ENCODE results near the gene UBXN11. TPM values are rescaled to one million over a fixed set of nuclear protein-coding genes. Genes with fewer than 3 reads are reported as not detected.

Gene UBXN11
- total RNA-seq, 4 donors from 2014 or later: 7.4 to 36.5 (median 13.4) TPM

DNA sequence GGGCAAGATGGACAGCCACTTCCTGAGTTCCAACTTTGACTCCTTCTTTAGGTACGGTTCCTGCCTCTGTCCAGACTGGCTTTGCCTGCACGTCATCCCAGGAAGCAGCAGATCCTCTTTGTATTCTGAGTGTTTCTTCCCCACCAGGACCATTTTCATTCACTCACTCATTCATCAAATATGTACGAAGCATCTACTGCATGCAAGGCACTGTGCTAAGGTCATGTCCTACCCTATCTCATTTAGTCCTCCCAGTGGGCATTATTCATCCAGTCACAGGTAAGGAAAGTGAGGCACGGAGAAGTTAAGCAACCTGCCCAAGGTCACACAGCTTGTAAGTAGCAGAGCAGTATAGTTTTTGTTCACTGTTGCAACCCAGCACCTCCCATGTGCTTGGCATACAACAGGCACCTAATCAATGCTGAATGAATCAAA lies 33.6 kb upstream of the UBXN11 start:
- intact Hi-C loops (cut with DNase I; ENCODE audit: low total_unique reads): no loop called here
- Histone ChIP-seq H3K9me3 (no peaks in the 10 kb centered on the region), H3K27ac (no peak overlapping the region), H3K4me1 (peaks cover 0 to 9% of the 10 kb centered on the region in 2 donors), H3K4me3 (no peak overlapping the region), H3K27me3 (peaks cover 5 to 10% of the 10 kb centered on the region in 2 donors), H3K36me3 (no peaks in the 10 kb centered on the region)
- TF ChIP-seq POLR2A (IDR thresholded peaks at IDR 0.05): no peak
- TF ChIP-seq, protein P1, sequence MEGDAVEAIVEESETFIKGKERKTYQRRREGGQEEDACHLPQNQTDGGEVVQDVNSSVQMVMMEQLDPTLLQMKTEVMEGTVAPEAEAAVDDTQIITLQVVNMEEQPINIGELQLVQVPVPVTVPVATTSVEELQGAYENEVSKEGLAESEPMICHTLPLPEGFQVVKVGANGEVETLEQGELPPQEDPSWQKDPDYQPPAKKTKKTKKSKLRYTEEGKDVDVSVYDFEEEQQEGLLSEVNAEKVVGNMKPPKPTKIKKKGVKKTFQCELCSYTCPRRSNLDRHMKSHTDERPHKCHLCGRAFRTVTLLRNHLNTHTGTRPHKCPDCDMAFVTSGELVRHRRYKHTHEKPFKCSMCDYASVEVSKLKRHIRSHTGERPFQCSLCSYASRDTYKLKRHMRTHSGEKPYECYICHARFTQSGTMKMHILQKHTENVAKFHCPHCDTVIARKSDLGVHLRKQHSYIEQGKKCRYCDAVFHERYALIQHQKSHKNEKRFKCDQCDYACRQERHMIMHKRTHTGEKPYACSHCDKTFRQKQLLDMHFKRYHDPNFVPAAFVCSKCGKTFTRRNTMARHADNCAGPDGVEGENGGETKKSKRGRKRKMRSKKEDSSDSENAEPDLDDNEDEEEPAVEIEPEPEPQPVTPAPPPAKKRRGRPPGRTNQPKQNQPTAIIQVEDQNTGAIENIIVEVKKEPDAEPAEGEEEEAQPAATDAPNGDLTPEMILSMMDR (IDR thresholded peaks at IDR 0.05): no peak
- no peak for DNase-seq

DNA sequence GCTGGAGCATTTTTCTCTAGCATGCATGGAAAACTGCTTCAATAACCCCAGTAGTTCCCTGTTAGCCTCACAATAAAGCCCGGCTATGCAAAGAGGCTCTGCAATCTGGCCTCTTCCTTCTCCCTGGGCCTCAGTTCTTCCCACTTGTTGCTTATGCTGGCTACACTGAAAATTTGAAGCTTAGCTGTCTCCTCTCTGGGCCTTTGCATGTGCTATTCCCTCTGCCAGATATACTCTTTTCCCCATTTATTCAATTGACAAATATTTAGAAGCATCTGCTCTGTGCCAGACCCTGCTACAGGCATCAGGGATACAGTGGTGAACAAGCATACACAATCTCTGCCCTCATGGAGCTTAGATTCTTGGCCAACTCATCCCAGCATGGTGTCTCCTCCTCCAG lies 32.2 kb upstream of the UBXN11 start:
- H3K4me1 ChIP-seq: peaks cover 0 to 9% of the 10 kb centered on the region in 2 donors
- peaks cover 5 to 20% of the 10 kb centered on the region in 2 donors for H3K27me3 ChIP-seq
- TF ChIP-seq POLR2A (IDR thresholded peaks at IDR 0.05): no peak
- TF ChIP-seq, protein P1 (IDR thresholded peaks at IDR 0.05): no peak
- intact Hi-C loops (cut with DNase I; ENCODE audit: low total_unique reads): no loop called here
- H3K9me3 ChIP-seq: no peaks in the 10 kb centered on the region
- H3K4me3 ChIP-seq: no peak overlapping the region
- no peaks in the 10 kb centered on the region for H3K36me3 ChIP-seq
- no peak overlapping the region for H3K27ac ChIP-seq
- no peak for DNase-seq

DNA sequence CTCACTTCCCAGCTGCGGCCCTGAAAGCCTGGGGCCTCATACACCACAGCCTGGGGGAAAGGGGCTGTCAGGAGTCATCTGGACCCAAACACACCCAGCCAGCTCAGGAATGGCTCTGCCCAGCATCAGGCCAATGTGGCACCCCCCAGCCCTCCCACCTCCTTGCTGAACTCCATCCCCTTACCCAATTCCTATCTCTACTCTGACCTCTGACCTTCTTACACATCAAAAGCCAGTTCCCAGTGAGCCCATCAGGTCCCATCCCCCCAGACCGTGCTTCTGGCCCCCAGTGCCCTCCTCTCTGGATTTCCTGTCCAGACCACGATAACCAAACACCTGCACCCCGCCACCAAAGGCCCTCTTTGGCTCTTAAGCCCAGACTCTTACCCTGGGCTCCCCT lies 31.2 kb upstream of the UBXN11 start:
- Histone ChIP-seq H3K27me3 (peaks cover 5 to 20% of the 10 kb centered on the region in 2 donors), H3K4me3 (no peak overlapping the region), H3K27ac (no peak overlapping the region), H3K9me3 (no peaks in the 10 kb centered on the region), H3K36me3 (no peaks in the 10 kb centered on the region), H3K4me1 (peaks cover 0 to 9% of the 10 kb centered on the region in 2 donors)
- DNase-seq: no peak
- TF ChIP-seq, protein P1 (IDR thresholded peaks at IDR 0.05): no peak
- no peak for TF ChIP-seq POLR2A (IDR thresholded peaks at IDR 0.05)
- intact Hi-C loops (cut with DNase I; ENCODE audit: low total_unique reads): no loop called here

DNA sequence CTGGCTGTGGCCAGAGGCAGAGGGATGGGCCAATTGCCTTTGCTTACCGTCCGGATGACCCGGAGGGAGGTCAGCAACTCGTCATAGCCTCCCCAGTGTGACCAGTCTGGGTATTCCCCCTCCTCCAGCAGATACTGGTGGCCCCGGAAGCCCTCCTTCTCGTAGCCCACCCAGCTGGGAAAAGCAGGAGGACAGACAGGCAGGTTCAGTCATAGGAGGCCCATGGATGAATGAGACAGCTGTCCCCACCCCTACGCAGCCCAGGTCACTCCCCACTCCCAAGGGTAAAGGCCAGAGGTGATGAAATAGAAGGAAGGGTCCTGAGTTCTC lies 30.7 kb upstream of the UBXN11 start:
- H3K27ac ChIP-seq: no peak overlapping the region

DNA sequence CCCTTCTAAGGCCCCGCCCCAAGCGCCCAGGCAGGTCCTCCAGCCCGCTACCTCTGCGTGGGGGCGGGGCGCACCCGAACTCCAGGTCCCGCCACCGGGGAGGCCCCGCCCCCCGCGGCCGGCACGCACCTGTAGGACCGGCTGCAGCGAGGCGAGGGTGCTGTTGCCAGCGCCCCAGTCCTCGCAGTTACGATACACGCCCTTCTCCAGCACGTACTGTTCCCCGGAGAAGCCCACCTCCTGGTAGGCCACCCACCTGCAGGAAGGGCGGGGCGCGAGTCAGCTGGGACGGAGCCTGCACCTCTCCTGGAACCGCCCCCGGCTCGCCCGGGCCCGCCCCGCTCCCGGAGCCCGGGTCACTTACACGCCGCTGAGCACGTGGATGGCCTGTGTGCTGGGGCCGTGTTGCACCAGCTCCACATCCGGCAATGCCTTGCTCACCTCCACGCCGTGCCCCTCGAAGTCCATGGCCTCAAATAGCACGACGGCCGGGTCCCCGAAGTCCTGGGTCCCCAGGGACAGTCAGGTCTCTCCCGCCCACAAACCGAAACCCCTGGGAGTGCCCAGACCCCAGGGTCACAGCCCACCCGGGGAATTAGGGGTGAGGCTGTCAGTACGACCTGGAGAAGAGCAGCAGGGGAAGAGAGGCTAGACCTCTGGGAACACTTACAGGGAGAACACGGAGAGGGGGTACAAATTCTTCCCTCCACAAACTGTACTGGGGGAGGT lies 30.2 kb upstream of the UBXN11 start:
- Histone ChIP-seq H3K36me3 (no peaks in the 10 kb centered on the region), H3K27ac (no peak overlapping the region), H3K9me3 (no peaks in the 10 kb centered on the region), H3K27me3 (peaks cover 5 to 20% of the 10 kb centered on the region in 2 donors), H3K4me1 (peaks cover 0 to 9% of the 10 kb centered on the region in 2 donors), H3K4me3 (peak overlapping the region; percentile 3 to 31)
- DNase-seq: peak in 1 of 2 donors; percentile 42
- TF ChIP-seq POLR2A (IDR thresholded peaks at IDR 0.05): no peak
- TF ChIP-seq, protein P1 (IDR thresholded peaks at IDR 0.05): no peak
- intact Hi-C loops (cut with DNase I; ENCODE audit: low total_unique reads): no loop called here

More for the DNA sequence above, 30.7 kb upstream of the UBXN11 start:
- no peak for DNase-seq
- intact Hi-C loops (cut with DNase I; ENCODE audit: low total_unique reads): no loop called here
- Histone ChIP-seq H3K36me3 (no peaks in the 10 kb centered on the region), H3K4me3 (no peak overlapping the region), H3K4me1 (peaks cover 0 to 9% of the 10 kb centered on the region in 2 donors), H3K27me3 (peaks cover 5 to 20% of the 10 kb centered on the region in 2 donors), H3K9me3 (no peaks in the 10 kb centered on the region)
- TF ChIP-seq, protein P1 (IDR thresholded peaks at IDR 0.05): no peak
- TF ChIP-seq POLR2A (IDR thresholded peaks at IDR 0.05): no peak
